OCI-LY3 (cell line): Measurements from ENCODE around the gene SLC12A7.

Source experiments
- H2AFZ ChIP-seq: fragments of 200-600, 300-600 bp; shearing (Covaris generic); 2 replicates; pipeline ENCODE4 v1.6.0; 2014; ENCODE audit warnings: antibody characterized with exemption, low read depth, low read length
- H3K27ac ChIP-seq: fragments of 200-600, 300-600 bp; sonication (generic); 2 replicates; pipeline ENCODE4 v1.5.1; 2014; ENCODE audit warnings: mild to moderate bottlenecking, low read length, moderate library complexity, mixed read lengths
- H3K27me3 ChIP-seq: fragments of 200-600, 300-600 bp; sonication (generic); 2 replicates; pipeline ENCODE4 v1.6.1; 2014; ENCODE audit warnings: low read depth, low read length, mixed read lengths
- H3K36me3 ChIP-seq: fragments of 200-600, 300-600 bp; sonication (generic); replicated peaks from 2 replicates; pipeline ENCODE3; 2014; ENCODE audit warnings: low read depth, low read length, mixed read lengths
- H3K4me1 ChIP-seq: fragments of 300-600, 200-600 bp; sonication (generic); 2 replicates; pipeline ENCODE4 v1.6.1; 2014; ENCODE audit warnings: low read length, mixed read lengths
- H3K4me2 ChIP-seq: fragments of 200-600, 300-600 bp; sonication (generic); 2 replicates; pipeline ENCODE4 v1.6.1; 2014; ENCODE audit warnings: low read length, mixed read lengths
- H3K4me3 ChIP-seq: fragments of 300-600, 200-600 bp; sonication (generic); 2 replicates; pipeline ENCODE4 v1.5.1; 2014; ENCODE audit warnings: antibody characterized with exemption, mild to moderate bottlenecking, low read length, moderate library complexity
- H3K79me2 ChIP-seq: fragments of 300-600, 200-600 bp; shearing (Covaris generic); 2 replicates; pipeline ENCODE4 v1.6.1; 2014; ENCODE audit warnings: mild to moderate bottlenecking, low read length, mixed read lengths
- H3K9ac ChIP-seq: fragments of 300-600, 200-600 bp; shearing (Covaris generic); 2 replicates; pipeline ENCODE4 v1.6.0; 2014; ENCODE audit warnings: mild to moderate bottlenecking, low read length, moderate library complexity
- H3K9me3 ChIP-seq: fragments of 200-600, 300-600 bp; shearing (Covaris generic); 2 replicates; pipeline ENCODE4 v1.6.1; 2014; ENCODE audit warnings: low read length, mixed read lengths; ENCODE audit not compliant: insufficient read depth
- H4K20me1 ChIP-seq: fragments of 200-600, 300-600 bp; sonication (generic); 2 replicates; pipeline ENCODE4 v1.6.1; 2016; ENCODE audit warnings: low read length, mixed read lengths; ENCODE audit not compliant: insufficient read depth
- CTCF ChIP-seq: fragments of 200-600, 300-600 bp; sonication (generic); IDR thresholded peaks from 2 replicates; pipeline ENCODE4 v1.5.1; 2014; ENCODE audit warnings: antibody characterized with exemption, low read length, low read depth
- EZH2phosphoT487 ChIP-seq: fragments of 200-600 bp; shearing (Covaris generic); IDR thresholded peaks from 2 replicates; pipeline ENCODE4 v1.6.1; 2018; ENCODE audit warnings: antibody characterized with exemption, mixed run types, low read depth

Gene SLC12A7

GRCh38 chr5:1111727-1112289 is at the start of gene SLC12A7:
Gene SLC12A7, minus strand, starts transcription at chr5:1112063. Its CDS starts 72 bp downstream, at chr5:1111991.
- Histone ChIP-seq H3K4me3 (peak within 1 kb of the TSS; percentile 98), H3K27ac (no peak within 1 kb of the TSS), H3K4me1 (peaks cover 17% of the 10 kb centered on the region), H2AFZ (no peak within 1 kb of the TSS; the same call in 1 of the 2 replicates), H3K36me3 (no peaks in the 10 kb centered on the region), H3K27me3 (0 out of 2 replicates have a peak, but pooled peaks cover 3% of the 10 kb centered on the region), H3K9ac (peak within 1 kb of the TSS; percentile 82), H4K20me1 (peaks cover 22% of the 10 kb centered on the region), H3K4me2 (peak within 1 kb of the TSS; percentile 91), H3K9me3 (no peaks in the 10 kb centered on the region), H3K79me2 (peaks cover 41% of the 10 kb centered on the region)
- TF ChIP-seq CTCF, result no peak
- TF ChIP-seq EZH2phosphoT487, result no peak

- no peak overlapping the region for H2AFZ ChIP-seq
- no peak overlapping the region for H3K4me3 ChIP-seq
Measured at GRCh38 chr5:1161108-1161832, 49.4 kb upstream of the SLC12A7 start.

GRCh38 chr5:1159774-1160406 is 48.0 kb upstream of the SLC12A7 start:
- no peak overlapping the region for H3K9ac ChIP-seq
- H3K4me2 ChIP-seq, result no peak overlapping the region
- H3K9me3 ChIP-seq, result no peaks in the 10 kb centered on the region
- no peak overlapping the region for H2AFZ ChIP-seq
- no peaks in the 10 kb centered on the region for H4K20me1 ChIP-seq
- no peaks in the 10 kb centered on the region for H3K27me3 ChIP-seq
- H3K27ac ChIP-seq, result no peak overlapping the region
- TF ChIP-seq EZH2phosphoT487 (no peak), CTCF (no peak)
- H3K36me3 ChIP-seq, result no peaks in the 10 kb centered on the region
- no peaks in the 10 kb centered on the region for H3K79me2 ChIP-seq
- H3K4me3 ChIP-seq, result no peak overlapping the region
- H3K4me1 ChIP-seq, result no peaks in the 10 kb centered on the region

More at GRCh38 chr5:1161108-1161832, 49.4 kb upstream of the SLC12A7 start:
- no peaks in the 10 kb centered on the region for H4K20me1 ChIP-seq
- no peak overlapping the region for H3K4me2 ChIP-seq
- no peaks in the 10 kb centered on the region for H3K4me1 ChIP-seq
- no peaks in the 10 kb centered on the region for H3K79me2 ChIP-seq
- TF ChIP-seq EZH2phosphoT487 (no peak), CTCF (no peak)
- no peaks in the 10 kb centered on the region for H3K9me3 ChIP-seq
- H3K36me3 ChIP-seq, result no peaks in the 10 kb centered on the region
- no peaks in the 10 kb centered on the region for H3K27me3 ChIP-seq
- H3K9ac ChIP-seq, result no peak overlapping the region
- H3K27ac ChIP-seq, result no peak overlapping the region

GRCh38 chr5:1159341-1159675 is 47.4 kb upstream of the SLC12A7 start:
- Histone ChIP-seq H3K4me2 (no peak overlapping the region), H3K27me3 (no peaks in the 10 kb centered on the region), H3K9me3 (no peaks in the 10 kb centered on the region), H3K27ac (no peak overlapping the region), H3K79me2 (no peaks in the 10 kb centered on the region), H2AFZ (no peak overlapping the region), H3K4me1 (no peaks in the 10 kb centered on the region), H3K9ac (no peak overlapping the region), H3K36me3 (no peaks in the 10 kb centered on the region), H3K4me3 (no peak overlapping the region), H4K20me1 (no peaks in the 10 kb centered on the region)
- TF ChIP-seq EZH2phosphoT487 (no peak), CTCF (no peak)
